Measurements from ENCODE around the gene AASS. TPM values are rescaled to one million over a fixed set of nuclear protein-coding genes. Genes with fewer than 3 reads are reported as not detected.

Gene AASS
- total RNA-seq, 4 donors from 2014 or later, result 22.9 to 79.6 (median 36.1) TPM

GRCh38 chr7:122068046-122068445 lies 76.0 kb downstream of the AASS start:
- intact Hi-C loops (cut with DNase I), result no loop called here

GRCh38 chr7:122067077-122067476 lies 77.0 kb downstream of the AASS start:
- Histone ChIP-seq H3K4me1 (no peaks in the 10 kb centered on the region), H3K4me3 (replicated peaks in 1 of 3) (no peak overlapping the region), H3K27ac (no peak overlapping the region), H3K36me3 (no peaks in the 10 kb centered on the region), H3K9me3 (no peaks in the 10 kb centered on the region), H3K27me3 (no peaks in the 10 kb centered on the region)
- intact Hi-C loops (cut with DNase I), result no loop called here
- no peak for TF ChIP-seq CTCF (IDR thresholded peaks at IDR 0.05)
- no peak for TF ChIP-seq POLR2A (IDR thresholded peaks at IDR 0.05)
- DNase-seq, result no peak
- 86 to 100% methylated on average over 1 of the region's 1 CpG for WGBS, 2 donors

More at GRCh38 chr7:122068046-122068445, 76.0 kb downstream of the AASS start:
- H3K27me3 ChIP-seq, result no peaks in the 10 kb centered on the region
- WGBS, 2 donors, result 78 to 84% methylated on average over 1 of the region's 1 CpG
- no peak for TF ChIP-seq POLR2A (IDR thresholded peaks at IDR 0.05)
- TF ChIP-seq CTCF (IDR thresholded peaks at IDR 0.05), result no peak
- no peaks in the 10 kb centered on the region for H3K36me3 ChIP-seq
- H3K4me1 ChIP-seq, result no peaks in the 10 kb centered on the region
- no peak overlapping the region for H3K4me3 ChIP-seq (replicated peaks in 1 of 3)
- no peaks in the 10 kb centered on the region for H3K9me3 ChIP-seq
- no peak overlapping the region for H3K27ac ChIP-seq
- DNase-seq, result no peak

GRCh38 chr7:122064971-122065370 lies 79.1 kb downstream of the AASS start:
- no peaks in the 10 kb centered on the region for H3K36me3 ChIP-seq
- no peak overlapping the region for H3K4me3 ChIP-seq (replicated peaks in 1 of 3)
- H3K27ac ChIP-seq, result no peak overlapping the region
- no peak for TF ChIP-seq CTCF (IDR thresholded peaks at IDR 0.05)
- TF ChIP-seq POLR2A (IDR thresholded peaks at IDR 0.05), result no peak
- WGBS, 2 donors, result 81 to 84% methylated on average over 4 of the region's 4 CpGs
- no peaks in the 10 kb centered on the region for H3K4me1 ChIP-seq
- no peak for DNase-seq
- H3K9me3 ChIP-seq, result no peaks in the 10 kb centered on the region
- H3K27me3 ChIP-seq, result no peaks in the 10 kb centered on the region
- intact Hi-C loops (cut with DNase I), result no loop called here

GRCh38 chr7:122063146-122063545 lies 80.9 kb downstream of the AASS start:
- no peak for DNase-seq
- TF ChIP-seq CTCF (IDR thresholded peaks at IDR 0.05), result no peak
- TF ChIP-seq POLR2A (IDR thresholded peaks at IDR 0.05), result no peak
- intact Hi-C loops (cut with DNase I), result no loop called here

GRCh38 chr7:122059542-122059941 lies 84.5 kb downstream of the AASS start:
- no peaks in the 10 kb centered on the region for H3K9me3 ChIP-seq
- H3K4me1 ChIP-seq, result no peaks in the 10 kb centered on the region
- H3K4me3 ChIP-seq (replicated peaks in 1 of 3), result no peak overlapping the region
- no peaks in the 10 kb centered on the region for H3K36me3 ChIP-seq
- DNase-seq, result no peak
- WGBS, 2 donors, result 55 to 59% methylated on average over 4 of the region's 4 CpGs
- H3K27me3 ChIP-seq, result no peaks in the 10 kb centered on the region
- TF ChIP-seq CTCF (IDR thresholded peaks at IDR 0.05), result no peak
- intact Hi-C loops (cut with DNase I), result no loop called here
- H3K27ac ChIP-seq, result no peak overlapping the region

More at GRCh38 chr7:122063146-122063545, 80.9 kb downstream of the AASS start:
- Histone ChIP-seq H3K36me3 (no peaks in the 10 kb centered on the region), H3K27ac (no peak overlapping the region), H3K27me3 (no peaks in the 10 kb centered on the region), H3K4me1 (no peaks in the 10 kb centered on the region), H3K9me3 (no peaks in the 10 kb centered on the region), H3K4me3 (replicated peaks in 1 of 3) (no peak overlapping the region)

Data from thyroid gland (tissue), 4 donors.